ENCODE results near the gene AIP.
"Not testable (repeated sequence)": the region's sequence is repeated elsewhere in the genome, so short reads cannot be mapped to it uniquely, and the experiment has no call there.

AIP gene

GRCh38 chr11:67457453-67457852 is 25.4 kb upstream of the AIP start:
- DNase-seq (ENCODE audit: extremely low spot score), result no peak
- ChIA-PET POLR2A (no interaction called here), CTCF (no interaction called here)
- TF ChIP-seq TARDBP (IDR thresholded peaks at IDR 0.05), result no peak
- TF ChIP-seq HDGF (IDR thresholded peaks at IDR 0.05; ENCODE audit: borderline replicate concordance), result no peak
- TF ChIP-seq SUZ12 (IDR thresholded peaks at IDR 0.05), result no peak
- no peak for TF ChIP-seq LEF1 (IDR thresholded peaks at IDR 0.05; ENCODE audit: borderline replicate concordance)
- no peak for TF ChIP-seq FOXM1 (IDR thresholded peaks at IDR 0.05; ENCODE audit: borderline replicate concordance)

DNA sequence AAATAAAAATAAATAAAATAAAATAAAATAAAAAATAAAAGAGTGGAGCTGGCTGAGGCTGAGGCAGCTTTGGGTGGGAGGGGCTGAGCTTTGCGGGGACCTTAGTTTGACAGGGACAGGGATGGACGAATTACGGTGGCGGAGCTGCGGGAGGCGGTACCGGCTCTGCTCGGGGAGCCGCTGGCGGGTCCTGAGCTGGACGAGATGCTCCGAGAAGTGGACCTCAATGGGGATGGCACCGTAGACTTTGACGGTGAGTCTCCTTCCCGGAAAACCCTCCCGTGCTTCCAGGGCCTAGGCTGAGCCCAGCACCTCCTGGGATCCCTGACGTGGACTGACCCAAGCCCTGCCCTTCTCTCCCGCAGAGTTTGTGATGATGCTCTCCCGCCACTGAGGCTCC is 24.6 kb upstream of the AIP start:
- DNase-seq (ENCODE audit: extremely low spot score), result no peak
- CTCF ChIA-PET, result no interaction called here
- TF ChIP-seq TARDBP (IDR thresholded peaks at IDR 0.05) (no peak), SUZ12 (IDR thresholded peaks at IDR 0.05) (no peak), FOXK2 (IDR thresholded peaks at IDR 0.05) (no peak), PKNOX1 (IDR thresholded peaks at IDR 0.05) (no peak), ZNF384 (IDR thresholded peaks at IDR 0.05) (no peak), ELF4 (IDR thresholded peaks at IDR 0.05) (no peak), L3MBTL2 (conservative IDR thresholded peaks at IDR 0.05) (no peak), FOXA1 (IDR thresholded peaks at IDR 0.05) (no peak), CTBP1 (IDR thresholded peaks at IDR 0.05; ENCODE audit: borderline replicate concordance) (no peak), HDGF (IDR thresholded peaks at IDR 0.05; ENCODE audit: borderline replicate concordance) (no peak), FOXM1 (IDR thresholded peaks at IDR 0.05; ENCODE audit: borderline replicate concordance) (no peak), ARNT (IDR thresholded peaks at IDR 0.05) (no peak), LEF1 (IDR thresholded peaks at IDR 0.05; ENCODE audit: borderline replicate concordance) (no peak), NFRKB (IDR thresholded peaks at IDR 0.05) (no peak), SP1 (IDR thresholded peaks at IDR 0.05) (no peak), BHLHE40 (IDR thresholded peaks at IDR 0.05; ENCODE audit: borderline replicate concordance) (no peak)
- POLR2A ChIA-PET, result no interaction called here

DNA sequence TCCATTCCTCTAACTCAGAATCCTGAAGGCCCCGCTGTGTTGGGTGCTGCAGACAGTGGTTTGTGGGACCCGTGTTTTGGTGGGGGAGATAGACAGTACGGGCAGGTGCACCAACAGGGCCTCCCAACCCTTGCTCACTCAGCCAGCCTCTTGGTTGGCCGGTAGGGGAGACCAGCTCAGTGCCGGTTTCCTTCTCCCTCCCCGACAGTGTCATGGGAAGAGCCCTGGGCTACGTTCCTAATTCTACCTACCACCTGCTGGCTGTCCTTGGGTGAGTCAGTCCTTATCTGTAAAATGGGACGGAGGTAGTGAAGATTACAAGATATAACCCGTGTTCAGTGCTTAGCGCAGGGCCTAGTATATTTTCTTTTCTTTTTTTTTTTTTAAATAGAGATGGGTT is 19.6 kb upstream of the AIP start:
- CTCF ChIA-PET, result no interaction called here
- TF ChIP-seq TARDBP (IDR thresholded peaks at IDR 0.05) (no peak), LEF1 (IDR thresholded peaks at IDR 0.05; ENCODE audit: borderline replicate concordance) (no peak), SP1 (IDR thresholded peaks at IDR 0.05) (no peak), ELF4 (IDR thresholded peaks at IDR 0.05) (no peak), L3MBTL2 (conservative IDR thresholded peaks at IDR 0.05) (no peak), BHLHE40 (IDR thresholded peaks at IDR 0.05; ENCODE audit: borderline replicate concordance) (no peak), FOXM1 (IDR thresholded peaks at IDR 0.05; ENCODE audit: borderline replicate concordance) (no peak), ARNT (IDR thresholded peaks at IDR 0.05) (no peak), PKNOX1 (IDR thresholded peaks at IDR 0.05) (no peak), HDGF (IDR thresholded peaks at IDR 0.05; ENCODE audit: borderline replicate concordance) (no peak), CTBP1 (IDR thresholded peaks at IDR 0.05; ENCODE audit: borderline replicate concordance) (no peak)
- POLR2A ChIA-PET, result interaction anchor here (0.6 to 1.5 kb wide), 3 partner anchors 13 to 62 kb away, joined by 3 to 4 read pairs (median 3); no protein-coding TSS in a partner anchor
- DNase-seq (ENCODE audit: extremely low spot score), result no peak

GRCh38 chr11:67463680-67464410 is 19.0 kb upstream of the AIP start:
- TF ChIP-seq FOXA1 (IDR thresholded peaks at IDR 0.05), result no peak
- no peak for DNase-seq (ENCODE audit: extremely low spot score)
- CTCF ChIA-PET, result no interaction called here
- POLR2A ChIA-PET, result interaction anchor here (1.5 kb wide), 1 partner anchor 13 kb away, joined by 4 read pairs; no protein-coding TSS in a partner anchor

DNA sequence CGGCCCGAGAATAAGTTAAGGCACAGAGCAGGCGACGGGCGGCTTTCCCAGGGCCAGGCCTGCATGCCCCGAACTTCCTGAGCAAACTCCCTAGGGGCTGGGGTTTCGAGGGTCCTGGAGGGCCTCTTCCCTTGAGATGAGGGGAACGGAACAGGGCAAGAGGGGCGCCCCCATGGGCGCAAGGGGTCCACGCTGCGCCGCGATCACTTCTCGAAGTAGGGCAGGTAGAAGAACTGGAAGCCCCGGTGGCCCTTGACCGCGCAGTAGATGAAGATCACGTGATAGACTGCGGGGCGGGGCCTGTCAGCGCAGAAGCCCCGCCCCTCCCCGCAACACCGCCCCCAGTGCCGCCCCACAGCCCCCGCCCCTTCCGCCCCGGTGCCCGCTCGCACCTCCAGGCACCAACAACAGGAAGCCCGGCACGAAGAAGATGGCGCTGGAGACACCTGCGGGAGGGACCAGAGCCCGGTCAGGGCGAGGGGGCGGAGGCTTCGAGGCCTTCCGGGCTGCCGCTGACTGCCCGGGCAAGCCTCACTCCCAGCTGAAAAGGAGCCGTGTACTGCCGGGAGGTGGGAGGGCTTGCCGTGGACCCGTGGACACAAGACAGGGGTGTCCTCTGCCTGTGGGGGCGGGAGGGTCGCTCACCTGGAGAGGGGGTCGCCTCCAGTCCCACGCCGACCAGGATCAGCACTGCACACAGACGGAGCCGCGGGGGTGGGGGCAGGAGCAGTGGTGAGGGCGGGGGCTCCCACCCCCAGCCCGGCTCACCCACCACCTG is 18.2 kb upstream of the AIP start:
- ChIA-PET POLR2A (interaction anchor here (0.7 to 2.3 kb wide), 9 partner anchors 12 to 73 kb away, joined by 3 to 13 read pairs (median 4); partner anchors contain the start of genes AIP, GPR152, PPP1CA and RAD9A), CTCF (no interaction called here)
- peak; percentile 93 for DNase-seq (ENCODE audit: extremely low spot score)
- no peak for TF ChIP-seq HDGF (IDR thresholded peaks at IDR 0.05; ENCODE audit: borderline replicate concordance)
- no peak for TF ChIP-seq CTBP1 (IDR thresholded peaks at IDR 0.05; ENCODE audit: borderline replicate concordance)
- peak; percentile 75 for TF ChIP-seq L3MBTL2 (conservative IDR thresholded peaks at IDR 0.05)

DNA sequence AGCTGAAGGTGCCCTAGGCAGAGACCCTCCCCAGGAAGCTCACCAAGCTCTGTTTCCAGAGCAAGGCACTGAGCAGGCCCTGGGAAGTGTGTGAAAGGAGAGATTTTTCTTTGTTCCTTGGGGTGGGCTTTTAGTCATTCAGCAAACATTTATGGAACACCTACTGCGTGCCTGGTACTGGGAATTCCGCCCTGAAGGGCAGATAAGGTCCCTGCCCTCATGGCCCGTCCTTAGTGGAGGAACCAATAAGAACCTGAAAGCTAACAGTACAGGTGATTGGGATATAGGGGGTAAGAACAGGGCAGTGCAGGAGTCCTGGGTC is 17.7 kb upstream of the AIP start:
- ChIA-PET CTCF (no interaction called here), POLR2A (interaction anchor here (0.7 to 2.3 kb wide), 8 partner anchors 13 to 73 kb away, joined by 3 to 13 read pairs (median 4); partner anchors contain the start of genes AIP, GPR152, PPP1CA and RAD9A)
- TF ChIP-seq FOXK2 (IDR thresholded peaks at IDR 0.05) (no peak), CTBP1 (IDR thresholded peaks at IDR 0.05; ENCODE audit: borderline replicate concordance) (no peak), NFRKB (IDR thresholded peaks at IDR 0.05) (no peak), HDGF (IDR thresholded peaks at IDR 0.05; ENCODE audit: borderline replicate concordance) (no peak), ELF4 (IDR thresholded peaks at IDR 0.05) (no peak), BHLHE40 (IDR thresholded peaks at IDR 0.05; ENCODE audit: borderline replicate concordance) (no peak), L3MBTL2 (conservative IDR thresholded peaks at IDR 0.05) (no peak), LEF1 (IDR thresholded peaks at IDR 0.05; ENCODE audit: borderline replicate concordance) (no peak), SUZ12 (IDR thresholded peaks at IDR 0.05) (no peak), FOXA1 (IDR thresholded peaks at IDR 0.05) (no peak), ZNF384 (IDR thresholded peaks at IDR 0.05) (no peak), PKNOX1 (IDR thresholded peaks at IDR 0.05) (no peak), ARNT (IDR thresholded peaks at IDR 0.05) (no peak), TARDBP (IDR thresholded peaks at IDR 0.05) (no peak), SP1 (IDR thresholded peaks at IDR 0.05) (no peak), FOXM1 (IDR thresholded peaks at IDR 0.05; ENCODE audit: borderline replicate concordance) (no peak)
- no peak for DNase-seq (ENCODE audit: extremely low spot score)

- DNase-seq (ENCODE audit: extremely low spot score); CTCF ChIA-PET: not testable (repeated sequence)
- POLR2A ChIA-PET, result interaction anchor here (0.9 to 2.3 kb wide), 7 partner anchors 13 to 64 kb away, joined by 3 to 13 read pairs (median 6); partner anchors contain the start of genes AIP, GPR152, PPP1CA and RPS6KB2
These were observed 17.3 kb upstream of the AIP start for GRCh38 chr11:67465530-67465929.

Data from HEK293T (cell line).